8988T (cell line): ENCODE results near the gene LRRC38.

Source experiments
- DNase-seq: peaks from one replicate; pipeline ENCODE4 v3.0.0; 2011

Gene LRRC38

GRCh38 chr1:13516606-13517005 lies 2.8 kb upstream of the LRRC38 start:
- DNase-seq, result no peak

DNA sequence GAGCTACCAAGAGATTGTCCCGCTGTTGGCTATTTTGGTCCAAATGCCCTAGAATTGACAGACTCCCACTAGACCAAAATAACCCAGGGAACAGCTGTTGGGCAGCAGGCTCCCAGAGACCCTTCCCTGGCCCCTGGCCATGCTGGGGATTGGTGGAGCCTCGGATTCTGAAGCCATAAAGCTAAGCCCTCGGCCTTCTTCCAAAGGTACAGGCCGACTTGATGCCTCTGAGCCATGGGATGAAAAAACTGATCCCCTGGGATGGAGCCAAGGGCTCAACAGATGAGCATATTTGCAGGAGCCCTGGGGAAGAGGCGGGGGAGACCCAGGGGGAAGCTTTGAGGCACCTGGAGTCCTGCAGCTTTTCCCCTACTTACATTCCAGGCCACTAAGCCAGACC lies 1.0 kb upstream of the LRRC38 start:
- no peak for DNase-seq

DNA sequence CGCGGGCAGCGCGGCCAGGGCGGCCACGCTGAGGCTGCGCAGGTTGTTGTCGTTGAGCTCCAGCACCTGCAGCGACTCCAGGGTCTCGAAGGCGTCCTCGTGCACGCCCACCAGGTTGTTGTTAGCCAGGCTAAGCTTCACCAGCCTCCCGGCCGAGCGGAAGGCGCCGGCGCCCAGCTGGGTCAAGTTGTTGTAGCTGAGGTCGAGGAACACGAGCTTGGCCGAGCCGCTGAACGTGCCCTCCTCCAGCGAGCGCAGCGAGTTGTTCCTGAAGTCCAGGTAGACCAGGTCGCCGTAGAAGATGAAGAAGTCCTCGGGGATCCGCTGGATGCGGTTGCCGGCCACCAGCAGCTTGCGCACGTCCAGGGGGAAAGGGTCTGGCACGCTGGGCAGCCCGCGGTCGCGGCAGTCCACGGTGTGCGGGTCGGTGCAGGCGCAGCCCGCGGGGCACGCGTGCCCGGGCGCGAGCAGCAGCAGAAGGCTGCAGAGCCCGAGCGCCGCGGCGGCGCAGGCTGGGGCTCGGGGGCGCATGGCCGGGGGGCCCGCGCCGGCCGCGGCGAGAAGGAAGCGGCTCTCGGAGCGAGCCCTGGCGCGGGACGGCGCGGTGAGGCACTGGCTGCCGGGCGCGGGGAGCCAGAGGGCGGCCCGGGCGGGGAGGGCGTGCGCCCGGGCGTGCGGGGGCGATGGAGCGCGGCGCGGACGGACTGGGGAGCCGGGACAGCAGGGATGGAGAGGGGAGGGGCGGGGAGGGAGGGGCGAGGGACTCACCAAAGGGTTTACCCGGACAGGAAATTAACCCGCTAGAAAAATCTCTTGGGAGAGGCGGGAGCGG lies 524 bp downstream of the LRRC38 start:
- no peak for DNase-seq

DNA sequence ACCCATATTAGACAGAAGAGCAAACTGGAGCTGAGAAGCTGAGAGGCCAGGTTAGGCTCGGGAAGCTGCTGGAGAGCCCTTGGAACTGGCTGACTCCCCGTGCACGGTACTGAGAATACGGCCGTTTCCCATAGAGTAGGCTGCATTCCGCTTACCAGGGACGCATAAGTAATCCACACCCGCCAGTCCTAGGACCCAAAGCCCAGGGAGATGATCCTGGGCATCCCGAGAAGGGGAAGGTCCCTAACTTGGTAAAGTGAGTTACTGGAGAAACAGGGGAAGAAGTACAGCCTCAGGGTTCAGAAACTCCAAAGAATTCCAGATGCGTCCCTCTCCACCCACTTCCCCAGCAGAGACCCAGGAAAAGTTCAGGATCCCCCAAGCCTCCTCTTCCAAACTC lies 1.3 kb downstream of the LRRC38 start:
- DNase-seq, result no peak

GRCh38 chr1:13510499-13510898 lies 3.3 kb downstream of the LRRC38 start:
- DNase-seq, result no peak

GRCh38 chr1:13507075-13507474 lies 6.7 kb downstream of the LRRC38 start:
- DNase-seq, result no peak

DNA sequence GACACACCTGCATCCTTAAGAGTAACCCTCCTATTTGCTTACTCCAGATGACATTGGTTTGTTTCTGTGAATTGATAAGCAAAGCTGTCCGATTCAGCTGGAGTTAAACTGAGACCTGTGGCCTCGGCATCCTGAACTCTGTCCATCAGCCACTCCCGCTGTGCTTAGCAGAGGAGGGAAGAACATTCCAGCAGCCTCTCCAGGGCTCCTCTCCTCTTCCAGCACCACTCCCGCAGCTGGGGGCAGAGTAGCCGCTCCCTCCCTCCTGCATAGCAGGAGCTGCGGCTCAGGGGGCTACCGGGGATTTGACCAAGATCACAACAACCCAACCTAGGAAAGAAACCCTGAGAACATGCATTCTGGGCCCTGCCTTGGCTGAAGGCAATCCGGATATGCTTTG lies 8.8 kb downstream of the LRRC38 start:
- DNase-seq, result no peak

- DNase-seq, result no peak
Measured at GRCh38 chr1:13500806-13501205, 13.0 kb downstream of the LRRC38 start.

DNA sequence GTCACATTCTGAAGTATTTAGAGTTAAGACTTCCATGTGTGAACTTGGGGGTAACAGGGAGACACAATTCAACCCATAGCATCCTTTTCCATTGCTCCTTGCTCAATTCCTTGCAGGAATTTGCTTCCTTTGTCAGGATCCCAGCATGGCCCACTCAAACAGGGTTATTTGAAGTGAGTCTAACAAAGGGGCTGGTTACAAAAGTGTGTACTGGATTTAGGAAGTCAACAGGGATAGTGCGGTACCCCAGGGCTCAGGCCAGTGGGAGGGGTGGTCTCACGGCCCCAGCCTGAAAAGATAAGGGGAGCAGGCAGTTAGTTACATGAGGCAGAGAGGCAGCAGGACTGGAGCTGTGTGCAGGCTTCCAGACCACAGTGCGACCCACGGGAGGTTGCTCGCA lies 14.4 kb downstream of the LRRC38 start:
- DNase-seq, result no peak

DNA sequence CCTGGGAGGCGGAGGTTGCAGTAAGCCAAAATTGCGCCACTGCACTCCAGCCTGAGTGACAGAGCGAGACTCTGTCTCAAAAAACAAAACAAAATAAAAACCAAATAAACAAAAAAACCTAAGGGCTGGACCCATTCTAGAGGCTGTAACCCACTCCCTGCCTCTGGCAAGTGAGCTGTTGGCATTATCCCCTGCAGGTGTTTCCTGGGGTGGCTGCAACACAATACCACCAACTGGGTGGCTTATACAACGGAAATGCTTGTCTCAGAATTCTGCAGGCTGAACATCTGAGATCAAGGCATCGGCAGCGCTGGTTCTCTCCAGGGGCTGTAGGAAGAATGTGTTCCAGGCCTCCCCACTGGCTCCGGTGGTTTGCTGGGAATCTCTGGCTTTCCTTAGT lies 15.2 kb downstream of the LRRC38 start:
- DNase-seq, result no peak

GRCh38 chr1:13495186-13495585 lies 18.6 kb downstream of the LRRC38 start:
- DNase-seq, result no peak

- no peak for DNase-seq
Measured at GRCh38 chr1:13494712-13495111, 19.1 kb downstream of the LRRC38 start.

DNA sequence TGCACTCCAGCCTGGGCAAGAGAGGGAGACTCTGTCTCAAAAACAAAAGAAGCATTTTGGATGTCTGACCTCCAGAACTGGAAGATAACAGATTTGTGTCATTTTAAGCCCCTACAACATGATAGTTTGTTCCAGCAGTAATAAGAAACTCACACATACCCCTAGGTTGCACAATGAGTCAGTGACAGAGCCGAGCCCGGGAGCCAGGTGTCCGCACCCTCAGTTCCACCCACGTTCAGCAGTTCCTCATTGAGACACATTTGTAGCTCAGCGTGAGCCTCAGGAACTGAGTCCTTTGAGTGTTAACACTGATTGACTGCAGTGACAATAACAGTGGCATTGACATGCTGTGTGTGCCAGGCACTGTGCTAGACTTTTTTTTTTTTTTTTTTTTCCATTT lies 19.8 kb downstream of the LRRC38 start:
- DNase-seq, result no peak

DNA sequence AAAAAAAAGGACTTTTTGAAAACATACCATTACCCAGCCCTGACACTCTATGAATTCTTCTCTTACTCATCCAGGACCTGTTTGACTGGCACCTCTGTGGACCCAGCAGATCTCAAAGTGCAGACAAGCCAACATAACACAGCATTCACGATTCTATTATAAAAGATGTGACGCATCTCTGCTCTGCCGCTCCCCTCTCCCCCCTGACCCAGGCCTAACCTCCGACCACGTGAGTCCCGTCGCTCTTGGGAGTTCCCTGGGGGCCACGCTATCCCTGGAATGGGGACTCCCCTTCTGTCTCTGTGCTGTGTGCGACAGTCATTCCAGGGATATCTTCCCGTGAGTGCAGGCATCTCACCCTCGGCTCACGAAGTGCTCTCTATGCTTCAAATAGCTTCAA lies 21.1 kb downstream of the LRRC38 start:
- DNase-seq, result no peak

- DNase-seq, result no peak
Measured at GRCh38 chr1:13487957-13488356, 25.8 kb downstream of the LRRC38 start.

DNA sequence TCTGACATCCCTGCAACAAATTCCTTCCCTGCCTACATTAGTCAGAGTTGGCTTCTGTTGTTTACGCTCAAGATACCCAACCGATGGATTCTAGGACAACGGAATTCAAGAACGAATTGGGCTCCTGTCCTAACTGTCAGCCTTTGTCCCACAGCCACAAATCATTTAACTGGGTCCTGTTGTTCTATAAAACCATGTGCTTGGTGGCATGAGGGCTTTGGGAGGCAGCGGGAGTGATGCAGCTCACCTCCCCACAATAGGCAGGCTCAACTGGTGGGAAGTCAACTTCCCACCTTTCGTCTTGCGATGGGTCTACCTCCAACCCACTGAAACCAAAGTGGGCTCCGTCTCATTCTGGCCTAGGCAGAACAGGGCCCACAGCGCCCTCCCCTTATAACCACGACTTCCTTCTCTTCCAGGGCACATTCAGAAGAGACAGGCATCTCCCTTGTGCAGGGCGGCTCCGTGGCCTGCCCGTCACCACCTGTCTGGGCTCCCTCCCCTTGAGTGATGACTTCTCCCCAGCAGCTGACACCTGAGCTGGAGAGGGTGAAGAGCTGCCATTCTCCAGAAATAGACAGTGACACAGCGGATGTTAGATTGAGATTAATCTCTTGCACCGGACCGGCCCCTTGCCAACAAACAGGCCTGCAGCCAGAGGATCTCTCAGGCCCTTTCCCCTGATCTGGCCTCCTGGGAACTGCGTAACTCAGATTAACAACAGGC lies 26.5 kb downstream of the LRRC38 start:
- DNase-seq, result no peak

DNA sequence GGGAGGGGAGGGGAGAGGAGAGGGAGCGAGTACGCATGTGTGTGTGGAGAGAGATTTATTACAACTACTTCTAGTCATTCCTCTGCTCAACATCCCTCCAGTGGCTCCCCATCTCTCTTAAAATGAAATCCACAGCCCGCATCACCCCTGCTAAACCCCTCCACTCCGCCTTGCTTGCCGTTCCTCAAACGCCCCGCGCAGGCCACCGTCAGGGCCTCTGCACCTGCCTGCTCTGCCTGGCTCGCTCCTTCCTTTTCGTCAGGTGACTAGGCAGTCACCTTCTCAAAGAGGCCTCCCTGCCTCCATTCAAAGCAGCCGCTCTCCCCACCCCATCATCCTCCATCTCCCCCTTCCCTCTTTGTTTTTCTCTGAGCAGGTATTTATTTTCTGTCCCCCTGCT lies 29.9 kb downstream of the LRRC38 start:
- DNase-seq, result no peak

DNA sequence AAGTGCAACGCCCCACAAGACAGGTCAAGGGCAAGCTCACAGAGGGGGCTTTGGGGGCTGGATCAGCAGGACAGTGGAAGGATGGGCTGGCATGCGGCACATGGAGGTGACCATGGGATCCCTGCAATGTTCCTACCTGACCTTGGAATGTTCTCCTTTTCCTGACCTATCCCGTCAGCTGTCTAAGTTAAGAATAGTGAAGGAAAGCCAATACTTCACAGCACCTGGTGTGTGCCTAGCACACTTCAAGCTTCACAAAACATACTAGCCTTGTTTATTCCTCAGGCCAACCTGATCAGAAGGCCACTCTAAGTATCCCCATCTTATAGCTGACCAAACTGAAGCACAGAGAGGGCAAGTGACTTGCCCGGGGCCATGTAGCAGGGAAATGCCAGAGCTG lies 31.2 kb downstream of the LRRC38 start:
- no peak for DNase-seq

DNA sequence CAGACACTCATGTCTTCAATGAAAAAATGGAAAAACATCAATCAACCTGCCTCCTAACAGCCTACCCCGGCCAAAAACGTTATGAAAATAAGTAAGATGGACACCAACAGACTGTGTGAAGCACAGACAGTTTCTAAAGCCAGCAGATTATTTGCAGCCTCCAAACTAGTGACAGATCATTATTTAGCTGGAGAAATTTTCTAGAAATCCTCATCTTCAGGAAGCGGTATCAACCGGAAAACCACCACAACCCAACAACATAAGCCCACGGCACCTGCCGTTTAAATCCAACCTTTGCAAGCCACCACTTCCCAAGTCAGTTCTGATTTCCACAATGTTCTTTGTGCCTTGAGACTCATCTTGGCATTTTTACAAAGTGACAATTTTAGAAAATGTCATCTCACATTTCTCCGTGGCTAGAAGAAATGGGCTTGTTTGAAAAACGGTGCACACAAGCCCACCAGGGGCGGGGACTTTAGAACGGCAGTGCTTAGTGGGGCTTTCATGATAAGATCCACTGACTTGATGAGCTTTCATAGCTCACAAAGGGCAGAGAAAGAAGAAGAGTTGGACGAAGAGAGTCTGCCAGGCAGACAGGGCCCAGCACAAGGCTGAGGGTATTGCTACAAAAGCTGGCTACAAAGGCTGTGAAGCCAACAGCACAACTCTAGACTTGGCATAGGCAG lies 34.5 kb downstream of the LRRC38 start:
- no peak for DNase-seq

DNA sequence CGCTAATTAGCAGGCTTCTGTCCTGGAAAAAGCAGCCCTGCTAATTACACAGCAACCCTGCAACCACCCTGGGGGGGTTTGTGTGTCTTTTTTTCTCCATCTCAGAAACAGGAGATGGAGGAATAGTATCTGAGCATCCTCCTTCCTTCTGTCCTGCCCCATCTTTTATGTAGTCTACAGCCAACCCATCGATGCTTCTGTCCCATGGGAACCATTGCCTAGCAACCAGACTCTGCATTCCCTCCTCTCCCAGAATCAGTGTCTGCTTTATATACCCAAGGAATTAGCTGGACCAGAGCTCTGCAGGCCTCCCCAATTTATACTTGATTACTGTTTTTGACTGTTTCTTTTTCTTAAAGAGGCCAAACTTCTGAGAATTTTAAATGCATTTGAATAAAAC lies 35.1 kb downstream of the LRRC38 start:
- DNase-seq, result no peak

DNA sequence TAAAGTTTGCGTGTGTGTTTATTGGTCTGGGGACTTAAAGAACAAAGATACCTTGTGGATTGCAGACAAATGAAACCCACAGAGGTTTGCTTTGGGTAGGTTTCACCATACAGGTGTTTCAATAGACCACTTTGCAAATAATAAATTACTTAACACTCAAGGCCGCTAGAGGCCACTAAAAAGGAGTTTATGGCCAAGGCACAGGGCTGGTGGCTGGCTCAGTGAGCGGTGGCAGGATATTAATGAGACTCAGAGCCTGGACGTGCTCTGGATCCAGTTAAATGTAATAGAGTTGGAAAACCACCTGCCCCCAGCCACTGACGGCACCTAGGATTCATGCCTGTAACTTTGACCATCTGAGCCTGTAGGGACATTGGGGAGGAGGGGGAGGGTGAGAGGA lies 44.5 kb downstream of the LRRC38 start:
- no peak for DNase-seq

GRCh38 chr1:13465515-13465914 lies 48.3 kb downstream of the LRRC38 start:
- DNase-seq, result no peak

DNA sequence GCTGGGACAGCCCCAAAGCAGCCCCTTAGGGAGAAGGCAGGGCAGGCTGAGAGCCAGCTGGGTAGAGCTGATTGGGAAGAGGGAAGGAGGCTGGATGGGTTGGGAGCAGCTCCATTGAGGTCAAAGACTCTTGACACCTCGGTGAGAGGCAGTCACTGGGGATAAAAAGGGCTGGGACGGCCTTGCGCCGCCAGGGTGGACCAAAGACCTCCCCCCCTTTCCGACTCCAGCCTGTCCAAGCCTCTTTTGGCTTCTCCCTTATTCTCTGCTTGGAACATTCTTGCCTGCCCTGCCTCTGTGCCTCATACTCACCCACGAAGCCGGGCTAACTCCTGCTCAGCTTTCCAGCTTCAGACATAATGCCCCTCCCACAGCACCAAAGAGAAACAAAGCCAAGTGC lies 51.1 kb downstream of the LRRC38 start:
- DNase-seq, result no peak

GRCh38 chr1:13461977-13462376 lies 51.8 kb downstream of the LRRC38 start:
- no peak for DNase-seq
